Endodermal cell (in vitro differentiated cells): Measurements from ENCODE around the gene USP13. TPM values are rescaled to one million over a fixed set of nuclear protein-coding genes. Genes with fewer than 3 reads are reported as not detected.
A peak's percentile ranks its signal among the peaks of the same experiment; 100 is the strongest.

Experiments
- DNase-seq: peaks from one replicate; pipeline ENCODE4 v3.0.0-alpha.2; 2017
- H3K27ac ChIP-seq: 2 replicates; pipeline ENCODE4 v1.5.1; 2013; ENCODE audit warnings: mild to moderate bottlenecking, low read depth, low read length, moderate library complexity
- H3K27me3 ChIP-seq: 2 replicates; pipeline ENCODE4 v1.6.1; 2013; ENCODE audit warnings: mild to moderate bottlenecking, low read length, moderate library complexity; ENCODE audit not compliant: insufficient read depth, control insufficient read depth, poor library complexity, severe bottlenecking
- H3K36me3 ChIP-seq: 2 replicates; pipeline ENCODE4 v1.7.0; 2013; ENCODE audit warnings: mild to moderate bottlenecking, low read length, moderate library complexity; ENCODE audit not compliant: control insufficient read depth, insufficient read depth
- H3K4me1 ChIP-seq: one replicate; pipeline ENCODE4 v1.7.0; 2013; ENCODE audit warnings: low read length; ENCODE audit not compliant: control insufficient read depth, insufficient read depth
- H3K4me3 ChIP-seq: 2 replicates; pipeline ENCODE4 v1.5.1; 2013; ENCODE audit warnings: mild to moderate bottlenecking, low read length, moderate library complexity
- H3K9ac ChIP-seq: 2 replicates; pipeline ENCODE4 v1.6.1; 2013; ENCODE audit warnings: mild to moderate bottlenecking, low read length, moderate library complexity; ENCODE audit not compliant: poor library complexity, severe bottlenecking; ENCODE audit errors: extremely low read depth
- H3K9me3 ChIP-seq: 2 replicates; pipeline ENCODE4 v1.6.1; 2013; ENCODE audit warnings: mild to moderate bottlenecking, low read length, moderate library complexity; ENCODE audit not compliant: control insufficient read depth
- H3K27ac Mint-ChIP-seq: 2 replicates; pipeline ENCODE4 v1.8.0; 2020; ENCODE audit warnings: mixed read lengths
- H3K27me3 Mint-ChIP-seq: 2 replicates; pipeline ENCODE4 v1.8.0; 2021; ENCODE audit warnings: mild to moderate bottlenecking, mixed read lengths; ENCODE audit not compliant: insufficient read depth
- H3K36me3 Mint-ChIP-seq: 2 replicates; pipeline ENCODE4 v1.8.0; 2020; ENCODE audit warnings: low read depth, mixed read lengths
- H3K4me1 Mint-ChIP-seq: 2 replicates; pipeline ENCODE4 v1.8.0; 2020; ENCODE audit warnings: mixed read lengths
- H3K4me3 Mint-ChIP-seq: 2 replicates; pipeline ENCODE4 v1.8.0; 2020; ENCODE audit warnings: mild to moderate bottlenecking, moderate library complexity, mixed read lengths
- H3K9me3 Mint-ChIP-seq: 2 replicates; pipeline ENCODE4 v1.8.0; 2020; ENCODE audit warnings: mild to moderate bottlenecking, mixed read lengths
- CTCF ChIP-seq: fragments of 200-600 bp; sonication (generic); conservative IDR thresholded peaks from 2 replicates; pipeline ENCODE4 v1.5.0; 2021; ENCODE audit warnings: antibody characterized with exemption, mild to moderate bottlenecking
- WGBS, 2 experiments: methylation state at CpG; one replicate each; pipeline versions ENCODE4 v1.1.5 to v1.1.7; 2013; ENCODE audit warnings: missing lambda C conversion rate in 2 of 2, mixed read lengths in 1 of 2; ENCODE audit not compliant: insufficient coverage in 1 of 2, insufficient read length in 1 of 2; 5-methylcytosine and 5-hydroxymethylcytosine counted together
- total RNA-seq, 2 donors: library from RNA; stranded (reverse); fragmentation: NEBNext Ultra II Directional in 1 of 2; extraction: Animal tissue kit (Norgen Biotek cat#: 25700) in 1 of 2; gene quantifications; 2 replicates in 1 of 2; 3 replicates in 1 of 2; pipeline ENCODE4 v1.2.1, GENCODE V29; 2021

The USP13 gene
- total RNA-seq, 2 donors from 2014 or later: 24.7 to 25.5 TPM

- Histone ChIP-seq H3K9ac (no peak overlapping the region), H3K36me3 (peaks cover 4% of the 10 kb centered on the region), H3K27ac (no peak overlapping the region), H3K27me3 (no peaks in the 10 kb centered on the region), H3K4me3 (no peak overlapping the region), H3K9me3 (no peaks in the 10 kb centered on the region), H3K4me1 (peaks cover 9% of the 10 kb centered on the region)
- TF ChIP-seq CTCF: no peak
- Mint-ChIP-seq H3K27me3 (no peaks in the 10 kb centered on the region), H3K4me3 (no peak overlapping the region), H3K27ac (peak overlapping the region; percentile 66), H3K9me3 (no peaks in the 10 kb centered on the region), H3K36me3 (peaks cover 16% of the 10 kb centered on the region), H3K4me1 (peaks cover 48% of the 10 kb centered on the region)
- DNase-seq: no peak
- 80 to 93% methylated on average over 2 to 4 of the region's 4 CpGs for WGBS, 2 experiments
Observed at GRCh38 chr3:179610066-179610465, 42.8 kb upstream of the USP13 start.

GRCh38 chr3:179613807-179614206, 39.0 kb upstream of the USP13 start:
- Histone ChIP-seq H3K27ac (no peak overlapping the region), H3K27me3 (no peaks in the 10 kb centered on the region), H3K4me3 (no peak overlapping the region), H3K4me1 (peaks cover 7% of the 10 kb centered on the region), H3K36me3 (peaks cover 22% of the 10 kb centered on the region), H3K9ac (no peak overlapping the region), H3K9me3 (no peaks in the 10 kb centered on the region)
- TF ChIP-seq CTCF: no peak
- H3K4me3 Mint-ChIP-seq: no peak overlapping the region
- no peaks in the 10 kb centered on the region for H3K27me3 Mint-ChIP-seq
- no peak for DNase-seq
- 50 to 95% methylated on average over 1 to 2 of the region's 2 CpGs for WGBS, 2 experiments
- peaks cover 33% of the 10 kb centered on the region for H3K4me1 Mint-ChIP-seq
- peaks cover 2% of the 10 kb centered on the region for H3K9me3 Mint-ChIP-seq
- H3K27ac Mint-ChIP-seq: no peak overlapping the region
- peaks cover 33% of the 10 kb centered on the region for H3K36me3 Mint-ChIP-seq

- H3K27me3 ChIP-seq: no peaks in the 10 kb centered on the region
- no peak overlapping the region for H3K27ac ChIP-seq
- H3K4me3 ChIP-seq: no peak overlapping the region
- H3K36me3 ChIP-seq: peaks cover 26% of the 10 kb centered on the region
- Mint-ChIP-seq H3K27me3 (no peaks in the 10 kb centered on the region), H3K4me3 (no peak overlapping the region), H3K9me3 (peaks cover 2% of the 10 kb centered on the region), H3K36me3 (peaks cover 46% of the 10 kb centered on the region), H3K4me1 (peaks cover 19% of the 10 kb centered on the region), H3K27ac (no peak overlapping the region)
- H3K9ac ChIP-seq: no peak overlapping the region
- 87 to 92% methylated on average over 3 to 4 of the region's 4 CpGs for WGBS, 2 experiments
- H3K9me3 ChIP-seq: no peaks in the 10 kb centered on the region
- no peak for TF ChIP-seq CTCF
- H3K4me1 ChIP-seq: peaks cover 4% of the 10 kb centered on the region
- no peak for DNase-seq
Observed at GRCh38 chr3:179615458-179616173, 37.2 kb upstream of the USP13 start.
